Naive thymus-derived CD8-positive, alpha-beta T cell (primary cell): ENCODE results near the gene CBX1. TPM values are rescaled to one million over a fixed set of nuclear protein-coding genes. Genes with fewer than 3 reads are reported as not detected.
"Not testable (repeated sequence)": the region's sequence is repeated elsewhere in the genome, so short reads cannot be mapped to it uniquely, and the experiment has no call there.

Experiments used
- ATAC-seq, 2 donors: fragments of 150-1000 bp; cut with Tn5 transposase in 1 of 2; sonication (Bioruptor Pico), chemical (Tn5 transposase) in 1 of 2; 1 replicate in 1 of 2; 2 replicates in 1 of 2; pipeline ENCODE4 v1.10.0; 2021; ENCODE audit warnings: mild to moderate bottlenecking in 2 of 2, moderate library complexity in 2 of 2
- POLR2A ChIA-PET: fragments of 350-600 bp; sonication (Branson Sonifier 250); formaldehyde crosslinking; loops from one replicate; lab custom pipeline; 2021; ENCODE audit warnings: antibody characterized with exemption; lab: Charles Lee
- DNase-seq, 10 donors: peaks; one replicate each; pipeline versions ENCODE4 v3.0.0 to v3.0.0-alpha.2; 2020 to 2022
- H3K27ac Mint-ChIP-seq, 10 donors: one replicate each; pipeline ENCODE4 v1.8.0; 2020 to 2022; ENCODE audit warnings: mild to moderate bottlenecking in 10 of 10, mixed read lengths in 10 of 10, moderate library complexity in 4 of 10, inconsistent platforms in 1 of 10
- H3K27me3 Mint-ChIP-seq, 5 donors: one replicate each; pipeline ENCODE4 v1.8.0; 2021 to 2022; ENCODE audit warnings: mixed read lengths in 5 of 5
- H3K36me3 Mint-ChIP-seq, 3 donors: one replicate each; pipeline ENCODE4 v1.8.0; 2020 to 2022; ENCODE audit warnings: mixed read lengths in 3 of 3, mild to moderate bottlenecking in 2 of 3, inconsistent platforms in 1 of 3
- H3K4me1 Mint-ChIP-seq, 4 donors: one replicate each; pipeline ENCODE4 v1.8.0; 2021 to 2022; ENCODE audit warnings: mixed read lengths in 4 of 4
- H3K4me3 Mint-ChIP-seq, 10 donors: one replicate each; pipeline ENCODE4 v1.8.0; 2020 to 2022; ENCODE audit warnings: mild to moderate bottlenecking in 10 of 10, mixed read lengths in 10 of 10, moderate library complexity in 6 of 10, inconsistent platforms in 1 of 10
- H3K9me3 Mint-ChIP-seq, 9 donors: one replicate each; pipeline ENCODE4 v1.8.0; 2020 to 2022; ENCODE audit warnings: mixed read lengths in 9 of 9, mild to moderate bottlenecking in 3 of 9, inconsistent platforms in 1 of 9, moderate library complexity in 1 of 9
- polyA plus RNA-seq, 3 donors: library from polyadenylated mRNA; unstranded; fragments of 300-500 nt; fragmentation: Illumina TruSeq; gene quantifications; one replicate each; pipeline ENCODE4 v1.2.3, GENCODE V29; 2021
- total RNA-seq, 8 experiments: library from RNA in 2 of 8; stranded (reverse) in 2 of 8; gene quantifications; one replicate each; pipeline ENCODE4 v1.2.3 and lab custom pipeline; 2021 to 2026

Gene CBX1
- total and polyA plus RNA-seq, 5 experiments from 2014 or later: 20.8 to 34.6 (median 24.4) TPM

GRCh38 chr17:48067808-48068207, 33.5 kb downstream of the CBX1 start:
- not testable (repeated sequence) for DNase-seq, H3K27ac Mint-ChIP-seq, H3K27me3 Mint-ChIP-seq, H3K4me1 Mint-ChIP-seq, ATAC-seq, H3K4me3 Mint-ChIP-seq, H3K9me3 Mint-ChIP-seq
- H3K36me3 Mint-ChIP-seq: peaks cover 0 to 68% (median 6%) of the 10 kb centered on the region in 3 donors
- POLR2A ChIA-PET: interaction anchor here (1.5 kb wide), 1 partner anchor 20 kb away, joined by 5 read pairs; the partner anchor contains the start of gene NFE2L1

GRCh38 chr17:48067245-48067644, 34.0 kb downstream of the CBX1 start:
- Mint-ChIP-seq H3K36me3 (peaks cover 0 to 69% (median 6%) of the 10 kb centered on the region in 3 donors), H3K27ac (no peak overlapping the region), H3K27me3 (no peaks in the 10 kb centered on the region), H3K4me3 (no peak overlapping the region), H3K9me3 (no peaks in the 10 kb centered on the region), H3K4me1 (peaks cover 0 to 5% (median 0%) of the 10 kb centered on the region in 4 donors)
- ATAC-seq (no peak), DNase-seq (no peak)
- POLR2A ChIA-PET: no interaction called here

- POLR2A ChIA-PET: no interaction called here
- Mint-ChIP-seq H3K4me1 (peaks cover 0 to 5% (median 0%) of the 10 kb centered on the region in 4 donors), H3K9me3 (no peaks in the 10 kb centered on the region), H3K27me3 (no peaks in the 10 kb centered on the region), H3K4me3 (no peak overlapping the region), H3K27ac (peak overlapping the region in 2 of 10 donors; percentile 53 to 67), H3K36me3 (peaks cover 0 to 74% (median 6%) of the 10 kb centered on the region in 3 donors)
- DNase-seq: no peak
- ATAC-seq: no peak
Observed at GRCh38 chr17:48066656-48067055, 34.6 kb downstream of the CBX1 start.

- POLR2A ChIA-PET: no interaction called here
- no peaks in the 10 kb centered on the region for H3K9me3 Mint-ChIP-seq
- H3K4me3 Mint-ChIP-seq: no peak overlapping the region
- ATAC-seq: no peak
- no peaks in the 10 kb centered on the region for H3K27me3 Mint-ChIP-seq
- H3K36me3 Mint-ChIP-seq: peaks cover 0 to 74% (median 6%) of the 10 kb centered on the region in 3 donors
- peaks cover 0 to 7% (median 0%) of the 10 kb centered on the region in 4 donors for H3K4me1 Mint-ChIP-seq
- peak overlapping the region in 1 of 10 donors; percentile 53 for H3K27ac Mint-ChIP-seq
- DNase-seq: no peak
Observed at GRCh38 chr17:48066192-48066591, 35.1 kb downstream of the CBX1 start.

GRCh38 chr17:48064638-48065037, 36.6 kb downstream of the CBX1 start:
- H3K27me3 Mint-ChIP-seq: no peaks in the 10 kb centered on the region
- peaks cover 0 to 8% (median 2%) of the 10 kb centered on the region in 4 donors for H3K4me1 Mint-ChIP-seq
- ATAC-seq (no peak), DNase-seq (no peak)
- H3K27ac Mint-ChIP-seq: peak overlapping the region in 4 of 10 donors; percentile 4 to 66 (median 14)
- no peaks in the 10 kb centered on the region for H3K9me3 Mint-ChIP-seq
- POLR2A ChIA-PET: no interaction called here
- no peak overlapping the region for H3K4me3 Mint-ChIP-seq
- peaks cover 0 to 73% (median 9%) of the 10 kb centered on the region in 3 donors for H3K36me3 Mint-ChIP-seq

GRCh38 chr17:48062273-48062672, 39.0 kb downstream of the CBX1 start:
- DNase-seq (no peak), ATAC-seq (no peak)
- Mint-ChIP-seq H3K27ac (no peak overlapping the region), H3K4me1 (peaks cover 0 to 8% (median 4%) of the 10 kb centered on the region in 4 donors), H3K9me3 (no peaks in the 10 kb centered on the region), H3K36me3 (peaks cover 5 to 84% (median 11%) of the 10 kb centered on the region in 3 donors), H3K27me3 (no peaks in the 10 kb centered on the region), H3K4me3 (no peak overlapping the region)
- POLR2A ChIA-PET: no interaction called here

GRCh38 chr17:48060249-48060648, 41.0 kb downstream of the CBX1 start:
- POLR2A ChIA-PET: no interaction called here
- DNase-seq (no peak), ATAC-seq (no peak)
- H3K27ac Mint-ChIP-seq: peak overlapping the region in 1 of 10 donors; percentile 40
- no peak overlapping the region for H3K4me3 Mint-ChIP-seq
- peaks cover 5 to 86% (median 16%) of the 10 kb centered on the region in 3 donors for H3K36me3 Mint-ChIP-seq
- peaks cover 13 to 16% (median 15%) of the 10 kb centered on the region in 4 donors for H3K4me1 Mint-ChIP-seq
- no peaks in the 10 kb centered on the region for H3K27me3 Mint-ChIP-seq
- H3K9me3 Mint-ChIP-seq: no peaks in the 10 kb centered on the region

- POLR2A ChIA-PET: interaction anchor here (1.8 kb wide), 1 partner anchor 12 kb away, joined by 6 read pairs; the partner anchor contains the start of gene NFE2L1
- no peaks in the 10 kb centered on the region for H3K27me3 Mint-ChIP-seq
- peaks cover 16 to 20% (median 18%) of the 10 kb centered on the region in 4 donors for H3K4me1 Mint-ChIP-seq
- DNase-seq (no peak), ATAC-seq (no peak)
- H3K36me3 Mint-ChIP-seq: peaks cover 5 to 81% (median 12%) of the 10 kb centered on the region in 3 donors
- no peak overlapping the region for H3K4me3 Mint-ChIP-seq
- H3K9me3 Mint-ChIP-seq: no peaks in the 10 kb centered on the region
- no peak overlapping the region for H3K27ac Mint-ChIP-seq
Observed at GRCh38 chr17:48059125-48059668, 42.1 kb downstream of the CBX1 start.

GRCh38 chr17:48058393-48059124, 42.7 kb downstream of the CBX1 start:
- no peaks in the 10 kb centered on the region for H3K27me3 Mint-ChIP-seq
- POLR2A ChIA-PET: interaction anchor here (1.2 to 1.8 kb wide), 2 partner anchors 9 to 11 kb away, joined by 3 to 6 read pairs; partner anchors contain the start of gene NFE2L1
- H3K36me3 Mint-ChIP-seq: peaks cover 5 to 78% (median 12%) of the 10 kb centered on the region in 3 donors
- ATAC-seq (no peak), DNase-seq (no peak)
- H3K9me3 Mint-ChIP-seq: no peaks in the 10 kb centered on the region
- H3K4me1 Mint-ChIP-seq: peaks cover 17 to 24% (median 20%) of the 10 kb centered on the region in 4 donors
- peak overlapping the region in 1 of 10 donors; percentile 10 for H3K27ac Mint-ChIP-seq
- no peak overlapping the region for H3K4me3 Mint-ChIP-seq

- no peak for ATAC-seq
- Mint-ChIP-seq H3K9me3 (no peaks in the 10 kb centered on the region), H3K36me3 (peaks cover 5 to 80% (median 12%) of the 10 kb centered on the region in 3 donors), H3K27ac (no peak overlapping the region), H3K4me1 (peaks cover 21 to 33% (median 29%) of the 10 kb centered on the region in 4 donors), H3K4me3 (no peak overlapping the region), H3K27me3 (no peaks in the 10 kb centered on the region)
- DNase-seq: no peak
- POLR2A ChIA-PET: interaction anchor here (1.2 to 1.8 kb wide), 2 partner anchors 8 to 10 kb away, joined by 3 to 6 read pairs; partner anchors contain the start of gene NFE2L1
Observed at GRCh38 chr17:48057626-48058025, 43.7 kb downstream of the CBX1 start.

GRCh38 chr17:48056879-48057278, 44.4 kb downstream of the CBX1 start:
- ATAC-seq (no peak), DNase-seq (no peak)
- peaks cover 25 to 41% (median 36%) of the 10 kb centered on the region in 4 donors for H3K4me1 Mint-ChIP-seq
- peak overlapping the region in 3 of 10 donors; percentile 27 to 77 (median 43) for H3K27ac Mint-ChIP-seq
- H3K36me3 Mint-ChIP-seq: peaks cover 5 to 79% (median 12%) of the 10 kb centered on the region in 3 donors
- no peaks in the 10 kb centered on the region for H3K27me3 Mint-ChIP-seq
- H3K4me3 Mint-ChIP-seq: no peak overlapping the region
- H3K9me3 Mint-ChIP-seq: no peaks in the 10 kb centered on the region
- POLR2A ChIA-PET: interaction anchor here (1.2 kb wide), 1 partner anchor 8 kb away, joined by 3 read pairs; no protein-coding TSS in a partner anchor

- Mint-ChIP-seq H3K27me3 (no peaks in the 10 kb centered on the region), H3K9me3 (no peaks in the 10 kb centered on the region), H3K27ac (peak overlapping the region in 7 of 10 donors; percentile 9 to 77 (median 57)), H3K36me3 (peaks cover 5 to 79% (median 12%) of the 10 kb centered on the region in 3 donors), H3K4me1 (peaks cover 24 to 47% (median 42%) of the 10 kb centered on the region in 4 donors), H3K4me3 (no peak overlapping the region)
- POLR2A ChIA-PET: no interaction called here
- ATAC-seq: no peak
- DNase-seq: no peak
Observed at GRCh38 chr17:48056246-48056745, 45.0 kb downstream of the CBX1 start.
